Mesendoderm (in vitro differentiated cells): Measurements from ENCODE around the gene ARMC2.
"Not testable (repeated sequence)": the region's sequence is repeated elsewhere in the genome, so short reads cannot be mapped to it uniquely, and the experiment has no call there.

Experiments
- DNase-seq: peaks from one replicate; pipeline ENCODE4 v3.0.0; 2013
- H2AK5ac ChIP-seq: 2 replicates; pipeline ENCODE4 v1.6.1; 2013; ENCODE audit warnings: low read length, inconsistent platforms
- H2BK120ac ChIP-seq: 2 replicates; pipeline ENCODE4 v1.6.1; 2013; ENCODE audit warnings: low read depth, mild to moderate bottlenecking, low read length, moderate library complexity, mixed read lengths
- H2BK15ac ChIP-seq: replicated peaks from 2 replicates; pipeline ENCODE4 v1.6.1; 2013; ENCODE audit warnings: low read depth, mild to moderate bottlenecking, moderate library complexity
- H2BK5ac ChIP-seq: 2 replicates; pipeline ENCODE4 v1.6.1; 2013; ENCODE audit warnings: low read length, inconsistent platforms
- H3K18ac ChIP-seq: 2 replicates; pipeline ENCODE4 v1.6.1; 2013; ENCODE audit warnings: mild to moderate bottlenecking, low read length, mixed read lengths
- H3K23ac ChIP-seq: one replicate; pipeline ENCODE4 v1.6.1; 2013; ENCODE audit warnings: low read length
- H3K27ac ChIP-seq: 2 replicates; pipeline ENCODE4 v1.5.1; 2013; ENCODE audit warnings: low read depth, mild to moderate bottlenecking, inconsistent platforms, low read length, moderate library complexity
- H3K27me3 ChIP-seq: 2 replicates; pipeline ENCODE4 v1.6.1; 2013; ENCODE audit warnings: low read length, control low read depth, mild to moderate bottlenecking, inconsistent platforms; ENCODE audit not compliant: insufficient read depth, poor library complexity
- H3K36me3 ChIP-seq: 2 replicates; pipeline ENCODE4 v1.6.1; 2013; ENCODE audit warnings: low read length, inconsistent platforms; ENCODE audit not compliant: control insufficient read depth, insufficient read depth
- H3K4ac ChIP-seq: one replicate; pipeline ENCODE4 v1.6.1; 2013; ENCODE audit warnings: low read depth, mild to moderate bottlenecking, low read length, moderate library complexity
- H3K4me1 ChIP-seq: 2 replicates; pipeline ENCODE4 v1.6.1; 2013; ENCODE audit warnings: low read depth, low read length, inconsistent platforms; ENCODE audit not compliant: control insufficient read depth
- H3K4me2 ChIP-seq: 2 replicates; pipeline ENCODE4 v1.6.1; 2013; ENCODE audit warnings: low read length
- H3K4me3 ChIP-seq: 2 replicates; pipeline ENCODE4 v1.5.1; 2013; ENCODE audit warnings: mild to moderate bottlenecking, low read length
- H3K56ac ChIP-seq: one replicate; pipeline ENCODE4 v1.6.1; 2013; ENCODE audit warnings: low read length
- H3K79me1 ChIP-seq: 2 replicates; pipeline ENCODE4 v1.6.1; 2013; ENCODE audit warnings: low read length, inconsistent platforms
- H3K79me2 ChIP-seq: 2 replicates; pipeline ENCODE4 v1.6.1; 2013; ENCODE audit warnings: mild to moderate bottlenecking, low read length; ENCODE audit not compliant: control insufficient read depth, insufficient read depth
- H3K9ac ChIP-seq: 2 replicates; pipeline ENCODE4 v1.6.1; 2013; ENCODE audit warnings: low read length, inconsistent platforms
- H4K5ac ChIP-seq: one replicate; pipeline ENCODE4 v1.6.1; 2013; ENCODE audit warnings: low read length
- H4K8ac ChIP-seq: one replicate; pipeline ENCODE4 v1.6.1; 2013; ENCODE audit warnings: low read depth, mild to moderate bottlenecking, control low read depth, low read length, moderate library complexity
- WGBS: extraction: QIAGEN DNeasy Blood & Tissue Kit; methylation state at CpG from one replicate; pipeline ENCODE4 v1.1.7; 2013; ENCODE audit warnings: low lambda C conversion rate, missing lambda C conversion rate; ENCODE audit not compliant: insufficient coverage; ENCODE audit errors: extremely low coverage; 5-methylcytosine and 5-hydroxymethylcytosine counted together

Gene ARMC2

GRCh38 chr6:108850669-108851465 is 2.6 kb downstream of the ARMC2 start:
- peaks cover 2% of the 10 kb centered on the region for H3K4me1 ChIP-seq
- no peaks in the 10 kb centered on the region for H3K36me3 ChIP-seq
- no peak overlapping the region for H2BK5ac ChIP-seq
- H2BK15ac ChIP-seq: no peak overlapping the region
- no peak overlapping the region for H3K4me3 ChIP-seq
- H4K8ac ChIP-seq: no peak overlapping the region
- H3K79me2 ChIP-seq: no peaks in the 10 kb centered on the region
- no peak overlapping the region for H3K23ac ChIP-seq
- H3K27me3 ChIP-seq: no peaks in the 10 kb centered on the region
- no peak overlapping the region for H2AK5ac ChIP-seq
- H3K4ac ChIP-seq: no peak overlapping the region
- no peak for DNase-seq
- no peak overlapping the region for H3K4me2 ChIP-seq
- H3K79me1 ChIP-seq: no peaks in the 10 kb centered on the region
- no peak overlapping the region for H3K56ac ChIP-seq
- H4K5ac ChIP-seq: no peak overlapping the region
- no CpG with 5 or more reads among the region's 10 CpGs for WGBS
- no peak overlapping the region for H3K27ac ChIP-seq
- no peak overlapping the region for H3K18ac ChIP-seq
- H3K9ac ChIP-seq: no peak overlapping the region
- no peak overlapping the region for H2BK120ac ChIP-seq

- Histone ChIP-seq H3K23ac (no peak overlapping the region), H3K4me3 (no peak overlapping the region), H2BK120ac (no peak overlapping the region), H3K9ac (no peak overlapping the region), H3K79me2 (no peaks in the 10 kb centered on the region), H3K4me1 (peaks cover 2% of the 10 kb centered on the region), H4K8ac (no peak overlapping the region), H2AK5ac (no peak overlapping the region), H2BK5ac (no peak overlapping the region), H3K18ac (no peak overlapping the region), H3K4ac (no peak overlapping the region), H4K5ac (no peak overlapping the region), H3K36me3 (no peaks in the 10 kb centered on the region), H3K27me3 (no peaks in the 10 kb centered on the region), H3K79me1 (no peaks in the 10 kb centered on the region), H3K27ac (no peak overlapping the region), H3K56ac (no peak overlapping the region), H3K4me2 (no peak overlapping the region), H2BK15ac (no peak overlapping the region)
- no peak for DNase-seq
- no CpG with 5 or more reads among the region's 1 CpG for WGBS
These were observed 3.5 kb downstream of the ARMC2 start for GRCh38 chr6:108851756-108852155.

GRCh38 chr6:108853077-108853476 is 4.9 kb downstream of the ARMC2 start:
- H3K27me3 ChIP-seq: no peaks in the 10 kb centered on the region
- H3K79me1 ChIP-seq: no peaks in the 10 kb centered on the region
- no peaks in the 10 kb centered on the region for H3K4me1 ChIP-seq
- H2AK5ac ChIP-seq: no peak overlapping the region
- no peak overlapping the region for H2BK15ac ChIP-seq
- no peak overlapping the region for H4K8ac ChIP-seq
- no peaks in the 10 kb centered on the region for H3K79me2 ChIP-seq
- no peak overlapping the region for H2BK5ac ChIP-seq
- no peak overlapping the region for H2BK120ac ChIP-seq
- no peak overlapping the region for H3K9ac ChIP-seq
- H3K36me3 ChIP-seq: no peaks in the 10 kb centered on the region
- no peak overlapping the region for H3K56ac ChIP-seq
- H3K4me3 ChIP-seq: no peak overlapping the region
- H3K23ac ChIP-seq: no peak overlapping the region
- no peak overlapping the region for H3K4ac ChIP-seq
- H3K18ac ChIP-seq: no peak overlapping the region
- no peak for DNase-seq
- H3K4me2 ChIP-seq: no peak overlapping the region
- H3K27ac ChIP-seq: no peak overlapping the region
- no peak overlapping the region for H4K5ac ChIP-seq

- Histone ChIP-seq H2AK5ac (no peak overlapping the region), H2BK120ac (no peak overlapping the region), H4K5ac (no peak overlapping the region), H3K4me2 (no peak overlapping the region), H3K79me2 (no peaks in the 10 kb centered on the region), H4K8ac (no peak overlapping the region), H3K36me3 (no peaks in the 10 kb centered on the region), H3K18ac (no peak overlapping the region), H3K27ac (no peak overlapping the region), H3K56ac (no peak overlapping the region), H2BK5ac (no peak overlapping the region), H3K79me1 (no peaks in the 10 kb centered on the region), H3K23ac (no peak overlapping the region), H3K4me3 (no peak overlapping the region), H3K4ac (no peak overlapping the region), H3K4me1 (no peaks in the 10 kb centered on the region), H3K9ac (no peak overlapping the region), H3K27me3 (no peaks in the 10 kb centered on the region), H2BK15ac (no peak overlapping the region)
- no peak for DNase-seq
- no CpG with 5 or more reads among the region's 4 CpGs for WGBS
These were observed 14.4 kb downstream of the ARMC2 start for GRCh38 chr6:108862479-108863191.

- H3K4me1 ChIP-seq, H3K9ac ChIP-seq, H2AK5ac ChIP-seq, H3K36me3 ChIP-seq, H3K79me2 ChIP-seq, H2BK15ac ChIP-seq, H4K5ac ChIP-seq, H3K79me1 ChIP-seq, DNase-seq, H3K4me3 ChIP-seq, H3K18ac ChIP-seq, H3K27me3 ChIP-seq, H3K23ac ChIP-seq, H3K4me2 ChIP-seq, H3K56ac ChIP-seq, H3K4ac ChIP-seq, H2BK5ac ChIP-seq, H2BK120ac ChIP-seq, H4K8ac ChIP-seq, H3K27ac ChIP-seq: not testable (repeated sequence)
- WGBS: no CpG with 5 or more reads among the region's 2 CpGs
These were observed 17.6 kb downstream of the ARMC2 start for GRCh38 chr6:108865751-108866286.
